Mesenchymal stem cell (in vitro differentiated cells and primary cell): ENCODE data around the gene FLAD1.
A peak's percentile ranks its signal among the peaks of the same experiment; 100 is the strongest.
"Not testable (repeated sequence)": the region's sequence is repeated elsewhere in the genome, so short reads cannot be mapped to it uniquely, and the experiment has no call there.

Experiments used
- DNase-seq: peaks from one replicate; pipeline ENCODE4 v3.0.0-alpha.2; 2013
- H2AFZ ChIP-seq: one replicate; pipeline ENCODE4 v1.6.1; 2013; ENCODE audit warnings: low read depth, mild to moderate bottlenecking, control low read depth, inconsistent platforms, low read length, moderate library complexity
- H2AK5ac ChIP-seq: 2 replicates; pipeline ENCODE4 v1.6.1; 2013; ENCODE audit warnings: low read length, moderate library complexity, mild to moderate bottlenecking, inconsistent platforms; ENCODE audit not compliant: severe bottlenecking
- H2BK120ac ChIP-seq: one replicate; pipeline ENCODE4 v1.6.1; 2013; ENCODE audit warnings: low read depth, mild to moderate bottlenecking, inconsistent platforms, low read length, moderate library complexity
- H2BK12ac ChIP-seq, 2 experiments: one replicate each; pipeline ENCODE4 v1.6.1; 2013; ENCODE audit warnings: inconsistent platforms in 2 of 2, low read length in 2 of 2, mild to moderate bottlenecking in 2 of 2, moderate library complexity in 2 of 2, control low read depth in 1 of 2
- H2BK15ac ChIP-seq: one replicate; pipeline ENCODE4 v1.6.1; 2013; ENCODE audit warnings: mild to moderate bottlenecking, low read depth, inconsistent platforms; ENCODE audit not compliant: poor library complexity, severe bottlenecking
- H2BK5ac ChIP-seq: 2 replicates; pipeline ENCODE4 v1.6.1; 2013; ENCODE audit warnings: low read depth, mild to moderate bottlenecking, low read length, control low read depth, inconsistent platforms; ENCODE audit not compliant: poor library complexity, severe bottlenecking
- H3K14ac ChIP-seq, 2 experiments: one replicate each; pipeline ENCODE4 v1.6.1; 2013; ENCODE audit warnings: inconsistent platforms in 2 of 2, low read length in 2 of 2, control low read depth in 1 of 2, mild to moderate bottlenecking in 1 of 2, moderate library complexity in 1 of 2
- H3K18ac ChIP-seq, 2 experiments: one replicate each; pipeline ENCODE4 v1.6.1; 2013; ENCODE audit warnings: inconsistent platforms in 2 of 2, low read length in 2 of 2, control low read depth in 1 of 2, low read depth in 1 of 2, mild to moderate bottlenecking in 1 of 2
- H3K23ac ChIP-seq, 2 experiments: one replicate each; pipeline ENCODE4 v1.6.1; 2013; ENCODE audit warnings: inconsistent platforms in 2 of 2, low read length in 2 of 2, mild to moderate bottlenecking in 2 of 2, moderate library complexity in 2 of 2, control low read depth in 1 of 2
- H3K27ac ChIP-seq: 2 replicates; pipeline ENCODE4 v1.5.1; 2013; ENCODE audit warnings: mild to moderate bottlenecking, moderate library complexity, low read length, control low read depth, inconsistent platforms; ENCODE audit not compliant: poor library complexity, severe bottlenecking
- H3K27me3 ChIP-seq, 2 experiments: 2 replicates each; pipeline versions ENCODE4 v1.6.1 to v1.7.0; 2013; ENCODE audit warnings: low read length in 2 of 2, mild to moderate bottlenecking in 2 of 2, moderate library complexity in 2 of 2, control low read depth in 1 of 2, inconsistent platforms in 1 of 2; ENCODE audit not compliant: control insufficient read depth in 1 of 2, insufficient read depth in 1 of 2
- H3K36me3 ChIP-seq, 2 experiments: 2 replicates each; pipeline versions ENCODE4 v1.6.1 to v1.7.0; 2013; ENCODE audit warnings: low read length in 2 of 2, control low read depth in 1 of 2, inconsistent platforms in 1 of 2, low read depth in 1 of 2, mild to moderate bottlenecking in 1 of 2; ENCODE audit not compliant: insufficient read depth in 2 of 2, control insufficient read depth in 1 of 2
- H3K4ac ChIP-seq, 2 experiments: one replicate each; pipeline ENCODE4 v1.6.1; 2013; ENCODE audit warnings: inconsistent platforms in 2 of 2, low read length in 2 of 2, mild to moderate bottlenecking in 2 of 2, moderate library complexity in 2 of 2, control low read depth in 1 of 2, low read depth in 1 of 2
- H3K4me1 ChIP-seq: 2 replicates; pipeline ENCODE4 v1.6.1; 2013; ENCODE audit warnings: low read depth, low read length, control low read depth; ENCODE audit not compliant: control insufficient read depth, insufficient read depth
- H3K4me2 ChIP-seq: 2 replicates; pipeline ENCODE4 v1.6.1; 2013; ENCODE audit warnings: low read length, mild to moderate bottlenecking, inconsistent platforms; ENCODE audit not compliant: poor library complexity, severe bottlenecking
- H3K4me3 ChIP-seq, 2 experiments: 2 replicates each; pipeline versions ENCODE4 v1.5.1 to v1.7.0; 2013; ENCODE audit warnings: low read length in 2 of 2, mild to moderate bottlenecking in 2 of 2, control low read depth in 1 of 2, low read depth in 1 of 2; ENCODE audit not compliant: insufficient read depth in 1 of 2
- H3K79me1 ChIP-seq: replicated peaks from 2 replicates; pipeline ENCODE4 v1.6.1; 2013; ENCODE audit warnings: mild to moderate bottlenecking, control low read depth, low read length, inconsistent platforms; ENCODE audit not compliant: poor library complexity, severe bottlenecking
- H3K9ac ChIP-seq: 2 replicates; pipeline ENCODE4 v1.7.0; 2013; ENCODE audit warnings: mild to moderate bottlenecking, low read length, moderate library complexity
- H3K9me3 ChIP-seq: 2 replicates; pipeline ENCODE4 v1.7.0; 2013; ENCODE audit warnings: mild to moderate bottlenecking, low read length; ENCODE audit not compliant: control insufficient read depth
- H4K8ac ChIP-seq: one replicate; pipeline ENCODE4 v1.6.1; 2013; ENCODE audit warnings: inconsistent platforms, mild to moderate bottlenecking, low read length, moderate library complexity
- H4K91ac ChIP-seq: one replicate; pipeline ENCODE4 v1.6.1; 2013; ENCODE audit warnings: mild to moderate bottlenecking, low read length, inconsistent platforms
- WGBS: methylation state at CpG from one replicate; pipeline ENCODE4 v1.1.7; 2013; ENCODE audit warnings: mixed read lengths; 5-methylcytosine and 5-hydroxymethylcytosine counted together

FLAD1 gene

GRCh38 chr1:154977762-154978161 lies 5.4 kb upstream of the FLAD1 start:
- H3K23ac ChIP-seq, H2BK120ac ChIP-seq, H2BK5ac ChIP-seq, H3K27ac ChIP-seq, H2AFZ ChIP-seq, H3K4me3 ChIP-seq, H3K4ac ChIP-seq, H3K18ac ChIP-seq, H3K14ac ChIP-seq, H4K8ac ChIP-seq, H2BK15ac ChIP-seq, DNase-seq, H3K27me3 ChIP-seq, H2AK5ac ChIP-seq, H4K91ac ChIP-seq, H3K4me2 ChIP-seq, H3K9me3 ChIP-seq, H2BK12ac ChIP-seq, H3K4me1 ChIP-seq: not testable (repeated sequence)
- 97% methylated on average over 3 of the region's 3 CpGs for whole genome bisulfite sequencing
- peaks cover 0 to 15% of the 10 kb centered on the region in 2 experiments for H3K36me3 ChIP-seq
- peaks cover 12% of the 10 kb centered on the region for H3K79me1 ChIP-seq
- peak overlapping the region; percentile 27 for H3K9ac ChIP-seq

DNA sequence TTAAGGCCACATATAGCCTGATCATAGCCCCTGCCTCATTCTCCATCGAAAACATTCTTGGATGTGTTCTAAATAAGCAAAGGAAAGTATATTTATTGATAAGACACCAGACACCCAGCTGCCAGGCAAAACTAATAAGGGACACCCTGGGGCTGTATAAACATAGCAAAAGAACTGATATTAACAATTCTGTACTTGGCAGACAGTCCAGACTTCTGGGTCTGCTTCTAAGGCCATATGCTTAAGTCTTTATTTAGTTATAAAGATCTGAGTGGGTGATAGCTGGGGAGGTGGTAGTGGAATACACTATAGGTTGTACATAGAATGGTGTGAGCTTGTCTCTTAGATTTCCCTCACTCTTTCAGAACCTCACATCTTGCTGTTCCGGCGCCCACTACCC lies 4.8 kb upstream of the FLAD1 start:
- no peak overlapping the region for H4K91ac ChIP-seq
- H2AFZ ChIP-seq: no peak overlapping the region
- no peak overlapping the region for H4K8ac ChIP-seq
- no peak overlapping the region for H2AK5ac ChIP-seq
- H3K27ac ChIP-seq: no peak overlapping the region
- no peaks in the 10 kb centered on the region for H3K9me3 ChIP-seq
- H3K23ac ChIP-seq: no peak overlapping the region
- no peak overlapping the region for H2BK12ac ChIP-seq
- H3K4ac ChIP-seq: no peak overlapping the region
- DNase-seq: no peak
- H2BK15ac ChIP-seq: no peak overlapping the region
- peaks cover 0 to 15% of the 10 kb centered on the region in 2 experiments for H3K36me3 ChIP-seq
- no peak overlapping the region for H3K14ac ChIP-seq
- H2BK120ac ChIP-seq: no peak overlapping the region
- H3K27me3 ChIP-seq: no peaks in the 10 kb centered on the region
- WGBS: no CpG with 5 or more reads among the region's 3 CpGs
- H3K9ac ChIP-seq: peak overlapping the region; percentile 27
- H3K4me2 ChIP-seq: no peak overlapping the region
- H3K4me1 ChIP-seq: peaks cover 1% of the 10 kb centered on the region
- H3K4me3 ChIP-seq: no peak overlapping the region
- H3K79me1 ChIP-seq: peaks cover 12% of the 10 kb centered on the region
- no peak overlapping the region for H3K18ac ChIP-seq
- no peak overlapping the region for H2BK5ac ChIP-seq

GRCh38 chr1:154982341-154982740 lies 803 bp upstream of the FLAD1 start:
- Histone ChIP-seq H3K23ac (no peak overlapping the region), H3K27me3 (no peaks in the 10 kb centered on the region), H3K4me3 (peak overlapping the region in 1 of 2 experiments; percentile 91), H3K79me1 (peaks cover 18% of the 10 kb centered on the region), H3K9me3 (no peaks in the 10 kb centered on the region), H3K18ac (no peak overlapping the region), H2AK5ac (peak overlapping the region; percentile 47), H3K9ac (peak overlapping the region; percentile 89), H2BK15ac (no peak overlapping the region), H3K4me1 (peaks cover 7% of the 10 kb centered on the region), H3K36me3 (peaks cover 8 to 19% of the 10 kb centered on the region in 2 experiments), H3K4ac (no peak overlapping the region), H3K4me2 (peak overlapping the region; percentile 51), H4K8ac (no peak overlapping the region), H3K14ac (no peak overlapping the region), H4K91ac (no peak overlapping the region), H2AFZ (no peak overlapping the region), H2BK12ac (no peak overlapping the region), H3K27ac (no peak overlapping the region), H2BK5ac (no peak overlapping the region), H2BK120ac (no peak overlapping the region)
- DNase-seq: no peak
- 47% methylated on average over 4 of the region's 6 CpGs for WGBS

GRCh38 chr1:154983776-154984466 lies 777 bp downstream of the FLAD1 start:
- peak overlapping the region; percentile 89 for H3K9ac ChIP-seq
- no peak overlapping the region for H2BK15ac ChIP-seq
- H2BK120ac ChIP-seq: no peak overlapping the region
- peak overlapping the region in 1 of 2 experiments; percentile 66 for H3K4ac ChIP-seq
- H2AFZ ChIP-seq: no peak overlapping the region
- H3K18ac ChIP-seq: no peak overlapping the region
- H3K27ac ChIP-seq: peak overlapping the region; percentile 7
- DNase-seq: no peak
- H3K14ac ChIP-seq: no peak overlapping the region
- no peak overlapping the region for H2BK5ac ChIP-seq
- peak overlapping the region; percentile 91 for H3K4me2 ChIP-seq
- H3K23ac ChIP-seq: no peak overlapping the region
- H4K91ac ChIP-seq: peak overlapping the region; percentile 73
- H3K36me3 ChIP-seq: peaks cover 22 to 28% of the 10 kb centered on the region in 2 experiments
- H3K79me1 ChIP-seq: peaks cover 30% of the 10 kb centered on the region
- no peaks in the 10 kb centered on the region for H3K9me3 ChIP-seq
- peaks cover 10% of the 10 kb centered on the region for H3K4me1 ChIP-seq
- 36% methylated on average over 10 of the region's 17 CpGs for whole genome bisulfite sequencing
- peak overlapping the region in 1 of 2 experiments; percentile 38 for H2BK12ac ChIP-seq
- peak overlapping the region; percentile 64 to 91 for H3K4me3 ChIP-seq
- peak overlapping the region; percentile 27 for H4K8ac ChIP-seq
- peak overlapping the region; percentile 64 for H2AK5ac ChIP-seq
- no peaks in the 10 kb centered on the region for H3K27me3 ChIP-seq
